ENCODE measurements around the gene CHD3.

GRCh38 chr17:7848131-7848579, 40.4 kb upstream of the CHD3 start:
- TF ChIP-seq POLR2A (IDR thresholded peaks at IDR 0.05; ENCODE audit: low read depth, low read length) (no peak), CTCF (IDR thresholded peaks at IDR 0.05; ENCODE audit: extremely low read depth in 1 of 2, insufficient read depth in 1 of 2, low read depth in 1 of 2, low read length in 2 of 2) (no peak), MYC (IDR thresholded peaks at IDR 0.05; ENCODE audit: low read depth, low read length) (no peak), EZH2 (IDR thresholded peaks at IDR 0.05; ENCODE audit: borderline replicate concordance, low read depth, low read length, severe bottlenecking) (no peak), POLR2AphosphoS5 (IDR thresholded peaks at IDR 0.05; ENCODE audit: insufficient read depth, low read depth, low read length) (no peak), MAX (IDR thresholded peaks at IDR 0.05; ENCODE audit: insufficient read depth, insufficient read length) (no peak)
